Measurements from ENCODE around the gene ABCA9. TPM values are rescaled to one million over a fixed set of nuclear protein-coding genes. Genes with fewer than 3 reads are reported as not detected.

Gene ABCA9
- total RNA-seq, 1 donor from 2014 or later = 0.16 TPM

- Histone ChIP-seq H3K36me3 (ENCODE audit: insufficient read depth, low read length) (no peaks in the 10 kb centered on the region), H3K9ac (ENCODE audit: low read length) (no peak overlapping the region), H2AFZ (ENCODE audit: low read depth, low read length) (no peak overlapping the region), H3K4me1 (ENCODE audit: insufficient read depth, low read length) (no peaks in the 10 kb centered on the region), H3K27me3 (ENCODE audit: insufficient read depth, low read length) (no peaks in the 10 kb centered on the region), H3K4me2 (ENCODE audit: low read length) (no peak overlapping the region), H3K79me2 (ENCODE audit: insufficient read depth, low read length) (no peaks in the 10 kb centered on the region), H4K20me1 (ENCODE audit: insufficient read depth, low read length) (no peaks in the 10 kb centered on the region), H3K4me3 (ENCODE audit: insufficient read depth, low read depth, low read length) (no peak overlapping the region), H3K27ac (ENCODE audit: low read depth, low read length) (no peak overlapping the region), H3K9me3 (ENCODE audit: insufficient read depth, low read depth, low read length) (no peaks in the 10 kb centered on the region)
- no peak for DNase-seq (ENCODE audit: low read depth)
- H3K36me3 Mint-ChIP-seq (ENCODE audit: low read depth, unreplicated experiment) = no peaks in the 10 kb centered on the region
- FAIRE-seq = no peak
- no peaks in the 10 kb centered on the region for H3K4me1 Mint-ChIP-seq (ENCODE audit: low read depth, unreplicated experiment)
- H3K27me3 Mint-ChIP-seq (ENCODE audit: low read depth, unreplicated experiment) = no peaks in the 10 kb centered on the region
- H3K9me3 Mint-ChIP-seq (ENCODE audit: unreplicated experiment) = peaks cover 5% of the 10 kb centered on the region
- H3K27ac Mint-ChIP-seq (ENCODE audit: unreplicated experiment) = no peak overlapping the region
- no peak overlapping the region for H3K4me3 Mint-ChIP-seq (ENCODE audit: unreplicated experiment)
- no peak for TF ChIP-seq EZH2 (IDR thresholded peaks at IDR 0.05; ENCODE audit: insufficient read depth, low read length)
- no peak for TF ChIP-seq CTCF (IDR thresholded peaks at IDR 0.05; ENCODE audit: insufficient read depth, low read depth, low read length)
Observed at GRCh38 chr17:69055334-69055733, 5.4 kb downstream of the ABCA9 start.

- Histone ChIP-seq H3K27ac (ENCODE audit: low read depth, low read length) (no peak overlapping the region), H3K4me2 (ENCODE audit: low read length) (no peak overlapping the region), H3K36me3 (ENCODE audit: insufficient read depth, low read length) (no peaks in the 10 kb centered on the region), H3K9ac (ENCODE audit: low read length) (no peak overlapping the region), H3K9me3 (ENCODE audit: insufficient read depth, low read depth, low read length) (no peaks in the 10 kb centered on the region), H3K4me1 (ENCODE audit: insufficient read depth, low read length) (peaks cover 6% of the 10 kb centered on the region), H4K20me1 (ENCODE audit: insufficient read depth, low read length) (no peaks in the 10 kb centered on the region), H2AFZ (ENCODE audit: low read depth, low read length) (no peak overlapping the region), H3K4me3 (ENCODE audit: insufficient read depth, low read depth, low read length) (no peak overlapping the region), H3K27me3 (ENCODE audit: insufficient read depth, low read length) (no peaks in the 10 kb centered on the region), H3K79me2 (ENCODE audit: insufficient read depth, low read length) (no peaks in the 10 kb centered on the region)
- no peak for TF ChIP-seq CTCF (IDR thresholded peaks at IDR 0.05; ENCODE audit: insufficient read depth, low read depth, low read length)
- DNase-seq (ENCODE audit: low read depth) (peak; percentile 12), FAIRE-seq (no peak)
- Mint-ChIP-seq H3K4me1 (ENCODE audit: low read depth, unreplicated experiment) (peaks cover 15% of the 10 kb centered on the region), H3K9me3 (ENCODE audit: unreplicated experiment) (peaks cover 2% of the 10 kb centered on the region), H3K36me3 (ENCODE audit: low read depth, unreplicated experiment) (no peaks in the 10 kb centered on the region), H3K27me3 (ENCODE audit: low read depth, unreplicated experiment) (no peaks in the 10 kb centered on the region), H3K27ac (ENCODE audit: unreplicated experiment) (no peak overlapping the region), H3K4me3 (ENCODE audit: unreplicated experiment) (no peak overlapping the region)
Observed at GRCh38 chr17:69050999-69051775, 9.5 kb downstream of the ABCA9 start.

- no peaks in the 10 kb centered on the region for H3K27me3 Mint-ChIP-seq (ENCODE audit: low read depth, unreplicated experiment)
- Histone ChIP-seq H3K36me3 (ENCODE audit: insufficient read depth, low read length) (no peaks in the 10 kb centered on the region), H3K4me3 (ENCODE audit: insufficient read depth, low read depth, low read length) (no peak overlapping the region), H3K4me1 (ENCODE audit: insufficient read depth, low read length) (peaks cover 6% of the 10 kb centered on the region), H3K4me2 (ENCODE audit: low read length) (no peak overlapping the region), H3K79me2 (ENCODE audit: insufficient read depth, low read length) (no peaks in the 10 kb centered on the region), H3K27ac (ENCODE audit: low read depth, low read length) (no peak overlapping the region), H2AFZ (ENCODE audit: low read depth, low read length) (no peak overlapping the region), H4K20me1 (ENCODE audit: insufficient read depth, low read length) (no peaks in the 10 kb centered on the region), H3K9me3 (ENCODE audit: insufficient read depth, low read depth, low read length) (no peaks in the 10 kb centered on the region), H3K27me3 (ENCODE audit: insufficient read depth, low read length) (no peaks in the 10 kb centered on the region), H3K9ac (ENCODE audit: low read length) (no peak overlapping the region)
- peaks cover 15% of the 10 kb centered on the region for H3K4me1 Mint-ChIP-seq (ENCODE audit: low read depth, unreplicated experiment)
- TF ChIP-seq CTCF (IDR thresholded peaks at IDR 0.05; ENCODE audit: insufficient read depth, low read depth, low read length) = no peak
- TF ChIP-seq EZH2 (IDR thresholded peaks at IDR 0.05; ENCODE audit: insufficient read depth, low read length) = no peak
- DNase-seq (ENCODE audit: low read depth) (no peak), FAIRE-seq (no peak)
- no peaks in the 10 kb centered on the region for H3K36me3 Mint-ChIP-seq (ENCODE audit: low read depth, unreplicated experiment)
- no peak overlapping the region for H3K4me3 Mint-ChIP-seq (ENCODE audit: unreplicated experiment)
- no peaks in the 10 kb centered on the region for H3K9me3 Mint-ChIP-seq (ENCODE audit: unreplicated experiment)
- no peak overlapping the region for H3K27ac Mint-ChIP-seq (ENCODE audit: unreplicated experiment)
Observed at GRCh38 chr17:69048634-69049033, 12.1 kb downstream of the ABCA9 start.
